Vagina (tissue), 2 donors: Measurements from ENCODE around the gene MEGF6.

Experiments used
- POLR2A ChIP-seq, 2 donors: fragments of 450-650 bp; IDR thresholded peaks; one replicate each; pipeline ENCODE4 v1.6.1; 2017; ENCODE audit warnings: antibody characterized with exemption in 2 of 2, mild to moderate bottlenecking in 2 of 2, moderate library complexity in 2 of 2
- TF ChIP-seq, protein P1 (sequence below), 3 experiments: fragments of 450-650 bp in 2 of 3; fragments of 200-600 bp in 1 of 3; sonication (generic) in 1 of 3; IDR thresholded peaks; one replicate each; pipeline ENCODE4 v1.5.1; 2017 to 2019; ENCODE audit warnings: antibody characterized with exemption in 3 of 3, mild to moderate bottlenecking in 2 of 3, moderate library complexity in 2 of 3

DNA sequence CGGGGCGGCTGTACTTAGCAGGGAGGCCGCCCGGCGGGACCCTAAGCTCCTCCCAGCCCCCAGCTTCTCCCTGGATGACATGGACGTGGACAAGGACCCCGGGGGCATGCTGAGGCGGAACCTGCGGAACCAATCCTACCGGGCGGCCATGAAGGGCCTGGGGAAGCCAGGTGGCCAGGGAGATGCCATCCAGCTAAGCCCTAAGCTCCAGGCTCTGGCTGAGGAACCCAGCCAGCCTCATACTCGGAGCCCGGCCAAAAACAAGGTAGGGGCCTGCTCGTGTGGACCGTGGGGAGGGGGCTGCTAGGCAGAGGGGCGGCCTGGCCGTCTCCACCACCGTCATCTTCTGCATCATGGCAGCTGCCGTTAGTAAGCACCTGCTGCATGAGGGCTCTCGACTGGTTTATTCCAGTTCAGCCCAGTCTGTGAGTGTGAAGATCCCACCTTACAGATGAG is 147.9 kb downstream of the MEGF6 start:
- TF ChIP-seq, protein P1, sequence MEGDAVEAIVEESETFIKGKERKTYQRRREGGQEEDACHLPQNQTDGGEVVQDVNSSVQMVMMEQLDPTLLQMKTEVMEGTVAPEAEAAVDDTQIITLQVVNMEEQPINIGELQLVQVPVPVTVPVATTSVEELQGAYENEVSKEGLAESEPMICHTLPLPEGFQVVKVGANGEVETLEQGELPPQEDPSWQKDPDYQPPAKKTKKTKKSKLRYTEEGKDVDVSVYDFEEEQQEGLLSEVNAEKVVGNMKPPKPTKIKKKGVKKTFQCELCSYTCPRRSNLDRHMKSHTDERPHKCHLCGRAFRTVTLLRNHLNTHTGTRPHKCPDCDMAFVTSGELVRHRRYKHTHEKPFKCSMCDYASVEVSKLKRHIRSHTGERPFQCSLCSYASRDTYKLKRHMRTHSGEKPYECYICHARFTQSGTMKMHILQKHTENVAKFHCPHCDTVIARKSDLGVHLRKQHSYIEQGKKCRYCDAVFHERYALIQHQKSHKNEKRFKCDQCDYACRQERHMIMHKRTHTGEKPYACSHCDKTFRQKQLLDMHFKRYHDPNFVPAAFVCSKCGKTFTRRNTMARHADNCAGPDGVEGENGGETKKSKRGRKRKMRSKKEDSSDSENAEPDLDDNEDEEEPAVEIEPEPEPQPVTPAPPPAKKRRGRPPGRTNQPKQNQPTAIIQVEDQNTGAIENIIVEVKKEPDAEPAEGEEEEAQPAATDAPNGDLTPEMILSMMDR (IDR thresholded peaks at IDR 0.05), result no peak
- TF ChIP-seq POLR2A (IDR thresholded peaks at IDR 0.05), result no peak
